Esophagus squamous epithelium (tissue), 4 donors: ENCODE results near the gene CCL17.

Experiments
- CTCF ChIP-seq, 6 experiments: fragments of 450-650 bp in 4 of 6; fragments of 200-600 bp in 2 of 6; sonication (generic) in 2 of 6; IDR thresholded peaks; one replicate each; pipeline ENCODE4 v1.5.1; 2016 to 2019; ENCODE audit warnings: antibody characterized with exemption in 6 of 6, mild to moderate bottlenecking in 4 of 6, moderate library complexity in 4 of 6
- POLR2A ChIP-seq, 4 donors: fragments of 450-650 bp; IDR thresholded peaks; one replicate each; pipeline ENCODE4 v1.6.1; 2017; ENCODE audit warnings: antibody characterized with exemption in 4 of 4, mild to moderate bottlenecking in 4 of 4, moderate library complexity in 3 of 4

DNA sequence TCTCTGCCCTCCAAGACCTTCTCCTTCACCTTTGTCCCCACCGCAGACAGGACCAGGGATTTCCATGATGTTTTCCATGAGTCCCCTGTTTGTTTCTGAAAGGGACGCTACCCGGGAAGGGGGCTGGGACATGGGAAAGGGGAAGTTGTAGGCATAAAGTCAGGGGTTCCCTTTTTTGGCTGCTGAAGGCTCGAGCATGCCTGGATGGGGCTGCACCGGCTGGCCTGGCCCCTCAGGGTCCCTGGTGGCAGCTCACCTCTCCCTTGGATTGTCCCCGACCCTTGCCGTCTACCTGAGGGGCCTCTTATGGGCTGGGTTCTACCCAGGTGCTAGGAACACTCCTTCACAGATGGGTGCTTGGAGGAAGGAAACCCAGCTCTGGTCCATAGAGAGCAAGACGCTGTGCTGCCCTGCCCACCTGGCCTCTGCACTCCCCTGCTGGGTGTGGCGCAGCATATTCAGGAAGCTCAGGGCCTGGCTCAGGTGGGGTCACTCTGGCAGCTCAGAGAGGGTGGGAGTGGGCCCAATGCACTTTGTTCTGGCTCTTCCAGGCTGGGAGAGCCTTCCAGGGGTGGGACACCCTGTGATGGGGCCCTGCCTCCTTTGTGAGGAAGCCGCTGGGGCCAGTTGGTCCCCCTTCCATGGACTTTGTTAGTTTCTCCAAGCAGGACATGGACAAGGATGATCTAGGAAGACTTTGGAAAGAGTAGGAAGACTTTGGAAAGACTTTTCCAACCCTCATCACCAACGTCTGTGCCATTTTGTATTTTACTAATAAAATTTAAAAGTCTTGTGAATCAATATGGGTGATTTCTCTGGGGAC, 20.1 kb upstream of the CCL17 start:
- TF ChIP-seq CTCF (IDR thresholded peaks at IDR 0.05) = no peak
- TF ChIP-seq POLR2A (IDR thresholded peaks at IDR 0.05) = no peak
